ENCODE measurements around the gene BRD4.

DNA sequence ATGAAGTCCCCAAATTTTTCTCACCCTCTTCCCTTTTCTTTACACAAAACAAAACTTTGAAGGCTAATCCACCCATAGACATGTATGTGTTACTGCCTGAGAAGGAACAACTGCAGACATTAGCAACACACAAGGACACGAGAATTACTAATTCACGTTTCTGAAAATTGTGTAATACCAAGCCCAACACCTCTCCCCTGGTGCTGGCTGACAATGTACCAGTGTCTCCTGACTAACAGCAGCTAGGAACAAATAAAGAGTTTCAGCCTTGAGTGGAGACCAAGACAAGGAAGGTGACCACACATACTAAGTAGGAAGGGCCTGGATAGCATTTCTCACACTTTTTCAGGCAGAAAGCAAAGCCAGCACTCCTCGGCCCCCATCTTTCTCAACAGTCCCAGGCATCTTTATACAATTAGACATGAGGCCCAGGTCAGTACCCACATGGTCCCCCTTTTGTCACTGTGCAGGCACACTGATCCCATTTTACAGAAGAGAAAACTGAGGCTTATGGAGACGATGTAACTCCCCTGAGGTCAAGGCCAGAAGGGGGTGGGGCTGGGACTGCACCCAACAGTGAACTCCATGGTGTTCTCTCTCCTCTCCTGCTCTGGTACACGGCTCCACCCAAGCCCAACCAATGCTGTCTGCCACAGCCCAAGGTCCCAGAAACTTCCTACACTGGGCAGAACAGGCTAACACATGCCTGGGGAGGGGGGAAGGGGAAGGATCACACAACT, 8.7 kb downstream of the BRD4 start:
- TF ChIP-seq POLR2AphosphoS5 (IDR thresholded peaks at IDR 0.05; ENCODE audit: low read depth, low read length), result no peak
- TF ChIP-seq POLR2A (IDR thresholded peaks at IDR 0.05; ENCODE audit: low read depth, low read length), result no peak; the same call in 1 of the 2 replicates
